Measurements from ENCODE around the gene ZFHX3.

ZFHX3 gene

GRCh38 chr16:72924927-72925630, 122.8 kb downstream of the ZFHX3 start:
- no peak for DNase-seq

GRCh38 chr16:72924537-72924926, 123.4 kb downstream of the ZFHX3 start:
- DNase-seq: no peak

- no peak for DNase-seq
Measured at GRCh38 chr16:72923757-72924156, 124.2 kb downstream of the ZFHX3 start.

- no peak for DNase-seq
Measured at GRCh38 chr16:72922714-72923113, 125.2 kb downstream of the ZFHX3 start.

GRCh38 chr16:72921620-72922019, 126.3 kb downstream of the ZFHX3 start:
- DNase-seq: no peak

GRCh38 chr16:72921106-72921505, 126.8 kb downstream of the ZFHX3 start:
- no peak for DNase-seq

- no peak for DNase-seq
Measured at GRCh38 chr16:72917051-72917450, 130.9 kb downstream of the ZFHX3 start.

GRCh38 chr16:72915331-72915730, 132.6 kb downstream of the ZFHX3 start:
- no peak for DNase-seq

- no peak for DNase-seq
Measured at GRCh38 chr16:72913551-72913950, 134.4 kb downstream of the ZFHX3 start.

- DNase-seq: no peak
Measured at GRCh38 chr16:72911971-72912370, 136.0 kb downstream of the ZFHX3 start.

GRCh38 chr16:72910875-72911274, 137.1 kb downstream of the ZFHX3 start:
- no peak for DNase-seq

- DNase-seq: no peak
Measured at GRCh38 chr16:72910381-72910780, 137.5 kb downstream of the ZFHX3 start.

- no peak for DNase-seq
Measured at GRCh38 chr16:72909196-72909595, 138.7 kb downstream of the ZFHX3 start.

- no peak for DNase-seq
Measured at GRCh38 chr16:72908362-72909167, 139.4 kb downstream of the ZFHX3 start.

GRCh38 chr16:72905581-72905980, 142.3 kb downstream of the ZFHX3 start:
- DNase-seq: no peak

GRCh38 chr16:72903176-72903575, 144.8 kb downstream of the ZFHX3 start:
- DNase-seq: no peak

GRCh38 chr16:72902206-72902605, 145.7 kb downstream of the ZFHX3 start:
- no peak for DNase-seq

GRCh38 chr16:72901000-72901627, 146.8 kb downstream of the ZFHX3 start:
- no peak for DNase-seq

GRCh38 chr16:72898216-72898825, 149.6 kb downstream of the ZFHX3 start:
- no peak for DNase-seq

GRCh38 chr16:72897707-72898106, 150.2 kb downstream of the ZFHX3 start:
- DNase-seq: no peak

GRCh38 chr16:72896485-72897118, 151.3 kb downstream of the ZFHX3 start:
- no peak for DNase-seq

- DNase-seq: no peak
Measured at GRCh38 chr16:72895951-72896350, 152.0 kb downstream of the ZFHX3 start.

Data from activated CD8-positive, alpha-beta memory T cell treated with anti-CD3 and anti-CD28 coated beads, Interleukin-2, amount 50 U/mL, for 48 hours (primary cell).